K562 (cell line): ENCODE results near the gene TEX47. TPM values are rescaled to one million over a fixed set of nuclear protein-coding genes. Genes with fewer than 3 reads are reported as not detected.

Source experiments
- ATAC-seq: fragments of 200-7000 bp; cut with Tn5 transposase; 3 replicates; pipeline ENCODE4 v1.9.1; 2020; ENCODE audit warnings: moderate library complexity
- BruUV-seq: library from RNA; stranded (reverse); fragments of 400-500 nt; replicated peaks from 2 replicates; lab custom pipeline; 2021; lab: Mats Ljungman, UMichigan
- CTCF ChIA-PET: fragments of 300-600 bp; formaldehyde crosslinking; extraction: SDS; loops from one replicate; lab custom pipeline; 2021; ENCODE audit warnings: low intra/inter-chr PET ratio; lab: Yijun Ruan, JAX
- POLR2A ChIA-PET: fragments of 300-600, 350-650 bp; sonication (Branson Sonifier 250); formaldehyde crosslinking; extraction: SDS; loops from one replicate; lab custom pipeline; 2021; ENCODE audit warnings: antibody characterized with exemption, inconsistent platforms; lab: Yijun Ruan, JAX
- DNase-seq, 4 experiments: peaks; one replicate each; pipeline versions ENCODE4 v3.0.0 to v3.0.0-alpha.2; 2011 to 2018; ENCODE audit warnings: low spot score in 3 of 4, mixed read lengths in 3 of 4; ENCODE audit errors: extremely low read depth in 1 of 4
- FAIRE-seq: peaks from 2 replicates; lab custom pipeline; 2011; peaks lifted over from hg19 to GRCh38; lab: Jason Lieb, UNC
- H2AFZ ChIP-seq: 2 replicates; pipeline ENCODE4 v1.6.0; 2011; ENCODE audit warnings: low read depth, low read length, control low read depth, inconsistent platforms
- H3K27ac ChIP-seq: fragments of 200-600 bp; 3 replicates; pipeline ENCODE4 v1.8.0; 2011; ENCODE audit warnings: low read depth, mild to moderate bottlenecking, control low read depth, inconsistent platforms, low read length, moderate library complexity, mixed read lengths; ENCODE audit errors: extremely low read depth
- H3K27me3 ChIP-seq, 2 experiments: fragments of 300-600 bp in 1 of 2; 2 replicates in 1 of 2; 3 replicates in 1 of 2; pipeline versions ENCODE4 v1.6.0 to v1.8.0; 2011; ENCODE audit warnings: inconsistent platforms in 2 of 2, low read length in 2 of 2, mild to moderate bottlenecking in 1 of 2, mixed read lengths in 1 of 2, moderate library complexity in 1 of 2; ENCODE audit not compliant: control insufficient read depth in 2 of 2, insufficient read depth in 2 of 2
- H3K36me3 ChIP-seq: fragments of 300-600 bp; 3 replicates; pipeline ENCODE4 v1.8.0; 2011; ENCODE audit warnings: mild to moderate bottlenecking, low read length, inconsistent platforms; ENCODE audit not compliant: control insufficient read depth, insufficient read depth
- H3K4me1 ChIP-seq, 2 experiments: fragments of 200-600 bp in 1 of 2; replicated peaks in 1 of 2; 2 replicates in 1 of 2; 3 replicates in 1 of 2; pipeline versions ENCODE4 v1.5.1 to v1.8.0; 2011; ENCODE audit warnings: inconsistent platforms in 2 of 2, low read length in 2 of 2, mild to moderate bottlenecking in 1 of 2, mixed read lengths in 1 of 2, moderate library complexity in 1 of 2; ENCODE audit not compliant: control insufficient read depth in 2 of 2, insufficient read depth in 2 of 2
- H3K4me2 ChIP-seq: 2 replicates; pipeline ENCODE4 v1.6.1; 2011; ENCODE audit warnings: low read length, control low read depth, inconsistent platforms, mixed read lengths; ENCODE audit not compliant: insufficient read depth
- H3K4me3 ChIP-seq: fragments of 200-600 bp; sonication (generic), shearing (Covaris generic); 2 replicates; pipeline ENCODE4 v1.5.1; 2016; ENCODE audit warnings: control low read depth, inconsistent platforms
- H3K79me2 ChIP-seq: fragments of 200-600 bp; 3 replicates; pipeline ENCODE4 v1.8.0; 2011; ENCODE audit warnings: low read length, inconsistent platforms; ENCODE audit not compliant: control insufficient read depth, insufficient read depth
- H3K9ac ChIP-seq, 2 experiments: 2 replicates each; pipeline versions ENCODE4 v1.6.0 to v1.6.1; 2011; ENCODE audit warnings: low read depth in 2 of 2, low read length in 2 of 2, control low read depth in 1 of 2, inconsistent platforms in 1 of 2, mild to moderate bottlenecking in 1 of 2, mixed read lengths in 1 of 2; ENCODE audit not compliant: insufficient read depth in 1 of 2
- H3K9me1 ChIP-seq: one replicate; pipeline ENCODE4 v1.6.0; 2011; ENCODE audit warnings: inconsistent platforms, mild to moderate bottlenecking, low read length, moderate library complexity; ENCODE audit not compliant: control insufficient read depth, insufficient read depth
- H3K9me3 ChIP-seq: replicated peaks from 2 replicates; pipeline ENCODE4 v1.5.1; 2011; ENCODE audit warnings: low read depth, low read length, inconsistent platforms; ENCODE audit not compliant: control insufficient read depth, insufficient read depth
- H4K20me1 ChIP-seq: replicated peaks from 2 replicates; pipeline ENCODE4 v1.6.1; 2011; ENCODE audit warnings: low read length, inconsistent platforms, mixed read lengths; ENCODE audit not compliant: control insufficient read depth, insufficient read depth
- GABPB2 ChIP-seq: fragments of 250-450 bp; sonication (Bioruptor Pico); conservative IDR thresholded peaks from 2 replicates; pipeline ENCODE4 v1.5.1; 2021; ENCODE audit warnings: mild to moderate bottlenecking
- GTF2F1 ChIP-seq: IDR thresholded peaks from 2 replicates; pipeline ENCODE4 v1.6.1; 2011; ENCODE audit warnings: low read depth, low read length, improper control_type of control experiment
- HNRNPL ChIP-seq: fragments of 200-400 bp; formaldehyde crosslinking; IDR thresholded peaks from 2 replicates; pipeline ENCODE4 v1.6.1; 2017; ENCODE audit warnings: low read depth, mild to moderate bottlenecking, low read length
- PPARD ChIP-seq: fragments of 250-450 bp; sonication (Bioruptor Pico); IDR thresholded peaks from 2 replicates; pipeline ENCODE4 v1.8.0; 2022; ENCODE audit warnings: inconsistent platforms, mild to moderate bottlenecking, moderate library complexity
- SETDB1 ChIP-seq: IDR thresholded peaks from one replicate; pipeline ENCODE4 v1.6.1; 2012; ENCODE audit warnings: low read length, control low read depth, inconsistent platforms
- SP1 ChIP-seq: sonication (generic); formaldehyde crosslinking; IDR thresholded peaks from 2 replicates; pipeline ENCODE4 v1.8.1; 2022; ENCODE audit warnings: mild to moderate bottlenecking, missing genetic modification reagents
- ZNF23 ChIP-seq: fragments of 250-450 bp; sonication (Bioruptor Pico); IDR thresholded peaks from 2 replicates; pipeline ENCODE4 v1.4.0; 2020; ENCODE audit warnings: mild to moderate bottlenecking
- WGBS: fragments of 100-300 bp; shearing (Covaris generic); methylation state at CpG from one replicate; pipeline ENCODE4 v1.1.6; 2016; ENCODE audit warnings: low coverage, mixed read lengths; ENCODE audit not compliant: insufficient coverage; ENCODE audit errors: missing lambda C conversion rate; 5-methylcytosine and 5-hydroxymethylcytosine counted together
- in situ Hi-C: fragments of 300-500 bp; cut with MboI; formaldehyde crosslinking; loops from 4 replicates; pipeline ENCODE4 v1.15.0; 2018; ENCODE audit warnings: inconsistent platforms, mixed read lengths
- intact Hi-C: fragments of 100-400 bp; cut with micrococcal nuclease; formaldehyde crosslinking; loops from 2 replicates; pipeline ENCODE4 v1.14.2; 2022
- polyA plus RNA-seq, 8 experiments: library from polyadenylated mRNA; depleted of rRNA in 4 of 8; stranded (reverse) in 5 of 8; unstranded in 3 of 8; fragments of >200 nt; fragmentation: Nextera tagmentation in 2 of 8; fragmentation: Illumina TruSeq in 1 of 8; extraction: Ambion mirVana in 2 of 8; extraction: Trizol in 1 of 8; gene quantifications; 2 replicates each; pipeline versions ENCODE4 v1.2.1 to v1.2.3, GENCODE V29; 2011 to 2014; ENCODE audit warnings: inconsistent platforms in 1 of 8, missing spikeins in 1 of 8
- total RNA-seq, 7 experiments: library from RNA; depleted of rRNA in 6 of 7; stranded (reverse); fragments of >200 nt in 6 of 7; fragmentation: Illumina TruSeq in 2 of 7; extraction: Trizol in 2 of 7; gene quantifications; 2 replicates each; pipeline versions ENCODE4 v1.2.1 to v1.2.3, GENCODE V29; 2011 to 2021; ENCODE audit warnings: low replicate concordance in 1 of 7
- TF ChIP-seq, protein P1 (sequence below): fragments of 250-450 bp; sonication (Bioruptor Pico); IDR thresholded peaks from 2 replicates; pipeline ENCODE4 v1.5.0; 2021; ENCODE audit warnings: mild to moderate bottlenecking, moderate library complexity
- TF ChIP-seq, protein P2 (sequence below): fragments of 250-450 bp; sonication (Bioruptor Pico); IDR thresholded peaks from 2 replicates; pipeline ENCODE4 v1.8.0; 2021; ENCODE audit warnings: moderate library complexity, mild to moderate bottlenecking, inconsistent platforms

The TEX47 gene
- total and polyA plus RNA-seq, 9 of the 15 experiments (the other 6 are each of a cell fraction or from before 2014, with no cell fraction given): not detected

DNA sequence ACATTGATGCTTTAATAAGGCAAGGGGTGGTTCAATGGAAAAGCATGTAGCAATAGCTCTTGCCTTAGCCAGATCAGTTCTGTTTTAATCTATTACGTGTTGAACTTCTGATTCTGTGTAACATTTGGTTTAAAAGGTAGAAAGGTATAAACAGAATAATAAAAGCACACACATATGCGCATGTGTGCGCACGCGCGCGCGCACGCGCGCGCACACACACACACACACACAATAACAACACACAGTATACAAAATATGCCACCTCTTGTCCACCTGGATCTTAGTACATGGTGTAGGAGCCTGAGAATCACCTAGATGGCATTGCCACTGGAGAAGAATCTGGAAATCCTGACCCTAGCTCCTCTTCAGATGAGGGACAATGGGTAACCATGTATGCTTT is 49.6 kb upstream of the TEX47 start:
- H3K4me2 ChIP-seq: no peak overlapping the region
- 54% methylated on average over 10 of the region's 12 CpGs for WGBS
- H3K27me3 ChIP-seq: no peaks in the 10 kb centered on the region
- CTCF ChIA-PET: no interaction called here
- in situ Hi-C loops: no loop called here
- no peak overlapping the region for H2AFZ ChIP-seq
- no peaks in the 10 kb centered on the region for H3K9me3 ChIP-seq
- no peaks in the 10 kb centered on the region for H3K79me2 ChIP-seq
- no peaks in the 10 kb centered on the region for H3K36me3 ChIP-seq
- TF ChIP-seq HNRNPL: no peak
- TF ChIP-seq GTF2F1: no peak
- TF ChIP-seq, all 486 proteins: peak for 0
- Histone ChIP-seq H3K4me3 (no peak overlapping the region), H4K20me1 (no peaks in the 10 kb centered on the region), H3K9ac (no peak overlapping the region), H3K9me1 (no peaks in the 10 kb centered on the region), H3K27ac (no peak overlapping the region), H3K4me1 (no peaks in the 10 kb centered on the region)
- no TSS peak for BruUV-seq
- FAIRE-seq (no peak), ATAC-seq (no peak), DNase-seq (no peak)
- intact Hi-C loops: no loop called here
- POLR2A ChIA-PET: no interaction called here

DNA sequence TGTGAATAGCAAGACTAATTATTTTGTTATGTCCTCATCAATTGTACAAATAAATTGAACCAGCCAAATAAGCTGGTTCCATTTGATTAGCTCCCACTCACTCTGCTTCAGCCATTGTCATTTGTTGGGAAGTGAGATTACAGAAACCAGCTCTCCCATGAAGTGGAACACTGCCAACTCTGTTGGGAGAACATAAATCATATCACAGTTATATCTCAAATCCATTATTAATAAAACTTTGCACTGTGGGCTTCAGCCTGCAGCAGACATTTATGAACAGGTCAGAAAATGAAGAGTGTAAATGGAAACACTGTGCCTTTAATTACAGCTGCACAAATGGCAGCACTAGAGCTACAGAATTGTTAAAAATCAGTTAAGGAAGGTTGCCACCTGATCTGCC is 46.7 kb upstream of the TEX47 start:
- Histone ChIP-seq H3K36me3 (no peaks in the 10 kb centered on the region), H3K9ac (no peak overlapping the region), H3K9me1 (no peaks in the 10 kb centered on the region), H3K27ac (no peak overlapping the region), H3K4me1 (no peaks in the 10 kb centered on the region), H3K4me3 (no peak overlapping the region), H3K4me2 (no peak overlapping the region), H3K27me3 (no peaks in the 10 kb centered on the region), H4K20me1 (no peaks in the 10 kb centered on the region), H3K79me2 (no peaks in the 10 kb centered on the region), H2AFZ (no peak overlapping the region), H3K9me3 (no peaks in the 10 kb centered on the region)
- in situ Hi-C loops (no loop called here), intact Hi-C loops (no loop called here)
- ChIA-PET POLR2A (no interaction called here), CTCF (no interaction called here)
- no TSS peak for BruUV-seq
- no peak for DNase-seq
- no peak for FAIRE-seq
- no peak for ATAC-seq
- TF ChIP-seq GABPB2 (no peak), ZNF23 (CRISPR knock-in tag) (no peak), SP1 (CRISPR knock-in tag) (no peak), SETDB1 (no peak), PPARD (CRISPR knock-in tag) (no peak)
- TF ChIP-seq, protein P1, sequence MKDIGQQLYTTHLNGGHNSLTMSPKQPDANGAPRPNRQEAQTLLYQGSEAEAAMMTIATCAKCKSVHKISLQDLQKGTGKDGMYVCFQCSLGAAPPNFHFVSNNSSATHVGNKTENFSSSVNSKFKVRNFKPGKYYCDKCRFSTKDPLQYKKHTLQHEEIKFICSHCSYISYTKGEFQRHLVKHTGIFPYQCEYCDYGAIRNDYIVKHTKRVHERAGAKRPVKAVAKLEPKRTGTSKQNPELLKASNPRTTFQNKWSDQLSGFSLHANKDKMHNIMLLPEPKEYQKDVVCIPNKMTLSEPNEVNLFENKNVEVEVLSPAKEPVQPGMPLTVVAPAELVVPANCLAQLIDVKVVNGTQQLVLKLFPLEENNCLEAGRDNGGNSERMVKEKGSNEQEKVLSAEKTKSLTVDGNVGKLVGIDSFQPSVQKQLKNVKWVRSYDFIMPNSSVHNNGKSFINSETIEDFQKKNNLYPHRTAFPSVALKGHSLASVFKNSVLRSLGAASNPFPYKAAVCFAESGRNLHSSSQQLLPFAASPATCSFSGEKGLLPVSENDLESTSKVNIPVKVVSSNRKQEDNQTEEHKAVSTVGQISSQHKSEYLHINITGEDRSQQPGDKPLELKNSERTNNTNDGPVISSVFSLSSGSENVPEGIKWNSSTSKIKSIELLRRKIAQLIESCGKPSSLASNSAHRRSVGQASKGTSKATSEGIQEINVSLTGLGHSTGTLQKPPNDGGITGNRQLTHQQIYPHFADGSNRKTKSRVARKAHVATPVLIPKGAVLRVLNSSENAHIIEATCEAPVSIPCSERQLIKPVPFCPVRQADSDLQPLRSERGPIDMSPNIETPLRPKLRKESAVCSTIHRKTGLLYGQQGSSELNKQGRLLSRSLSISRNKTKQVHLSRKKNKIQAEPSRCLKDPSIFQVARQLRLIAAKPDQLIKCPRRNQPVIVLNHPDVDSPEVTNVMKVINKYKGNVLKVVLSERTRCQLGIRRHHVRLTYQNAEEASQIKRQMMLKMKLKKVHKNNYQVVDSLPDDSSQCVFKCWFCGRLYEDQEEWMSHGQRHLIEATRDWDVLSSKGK: no peak
- TF ChIP-seq, protein P2, sequence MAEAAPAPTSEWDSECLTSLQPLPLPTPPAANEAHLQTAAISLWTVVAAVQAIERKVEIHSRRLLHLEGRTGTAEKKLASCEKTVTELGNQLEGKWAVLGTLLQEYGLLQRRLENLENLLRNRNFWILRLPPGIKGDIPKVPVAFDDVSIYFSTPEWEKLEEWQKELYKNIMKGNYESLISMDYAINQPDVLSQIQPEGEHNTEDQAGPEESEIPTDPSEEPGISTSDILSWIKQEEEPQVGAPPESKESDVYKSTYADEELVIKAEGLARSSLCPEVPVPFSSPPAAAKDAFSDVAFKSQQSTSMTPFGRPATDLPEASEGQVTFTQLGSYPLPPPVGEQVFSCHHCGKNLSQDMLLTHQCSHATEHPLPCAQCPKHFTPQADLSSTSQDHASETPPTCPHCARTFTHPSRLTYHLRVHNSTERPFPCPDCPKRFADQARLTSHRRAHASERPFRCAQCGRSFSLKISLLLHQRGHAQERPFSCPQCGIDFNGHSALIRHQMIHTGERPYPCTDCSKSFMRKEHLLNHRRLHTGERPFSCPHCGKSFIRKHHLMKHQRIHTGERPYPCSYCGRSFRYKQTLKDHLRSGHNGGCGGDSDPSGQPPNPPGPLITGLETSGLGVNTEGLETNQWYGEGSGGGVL (CRISPR knock-in tag): no peak
